CD4-positive, alpha-beta T cell treated with Interferon alpha-2 for 1 hour (primary cell): ENCODE results near the gene TMC3.
A peak's percentile ranks its signal among the peaks of the same experiment; 100 is the strongest.
"Not testable (repeated sequence)": the region's sequence is repeated elsewhere in the genome, so short reads cannot be mapped to it uniquely, and the experiment has no call there.

Source experiments
- DNase-seq, 2 donors: peaks; one replicate each; pipeline ENCODE4 v3.0.0-alpha.2; 2020 to 2022

The TMC3 gene

DNA sequence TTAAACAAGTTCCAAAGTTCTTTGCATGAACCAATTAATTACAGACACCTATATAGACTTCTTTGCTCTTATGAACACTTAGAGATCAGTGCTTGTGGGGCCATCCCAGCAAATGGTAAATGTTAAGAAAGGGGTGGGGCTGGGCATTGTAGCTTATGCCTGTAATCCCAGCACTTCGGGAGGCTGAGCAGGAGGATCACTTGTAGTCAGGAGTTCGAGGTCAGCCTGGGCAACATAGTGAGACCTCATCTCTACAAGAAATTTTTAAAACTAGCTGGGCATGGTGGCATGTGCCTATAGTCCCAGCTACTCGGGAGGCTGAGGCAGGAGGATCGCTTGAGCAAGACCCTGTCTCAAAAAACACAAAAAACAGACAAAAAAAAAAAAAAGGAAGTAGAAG is 30.6 kb downstream of the TMC3 start:
- DNase-seq, result no peak

DNA sequence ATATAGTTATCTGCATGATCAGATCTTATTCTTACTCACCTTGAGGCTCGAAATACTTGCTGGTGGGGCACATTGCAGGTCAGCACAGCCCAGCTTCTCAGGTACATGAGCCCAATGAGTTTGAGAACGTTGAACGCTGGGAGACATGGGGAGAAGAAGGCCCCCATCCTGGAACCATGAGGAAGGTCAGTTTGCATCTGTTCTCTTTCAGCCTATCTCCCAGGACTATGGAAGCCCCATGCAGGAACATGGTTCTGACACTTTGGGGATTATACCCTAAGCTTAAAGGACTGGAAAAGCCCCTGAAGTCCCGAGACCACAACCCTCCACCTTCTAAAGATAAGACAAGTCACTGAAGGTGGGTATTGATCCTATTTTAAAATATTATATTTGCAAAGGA is 32.7 kb downstream of the TMC3 start:
- DNase-seq, result no peak

DNA sequence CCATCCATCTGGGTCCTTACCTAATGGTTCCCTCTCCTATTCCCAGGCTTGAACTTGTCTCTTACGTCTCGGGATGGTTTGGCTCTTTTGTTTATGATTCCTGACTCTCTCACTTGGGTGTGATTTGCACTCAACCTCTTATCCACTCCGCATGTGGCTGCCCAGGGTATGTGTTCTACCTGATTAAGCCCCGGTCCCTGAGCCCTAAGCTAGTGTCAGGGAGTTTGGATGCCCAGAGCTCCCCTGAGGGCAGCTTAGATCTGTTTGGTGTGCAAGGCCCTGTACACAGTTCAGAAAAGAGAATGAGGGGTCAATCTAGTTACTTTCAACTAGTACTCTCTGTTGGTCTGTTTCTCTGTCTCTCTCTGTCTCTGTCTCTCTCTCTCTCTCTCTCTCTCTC is 34.2 kb downstream of the TMC3 start:
- DNase-seq, result no peak

- no peak for DNase-seq
These were observed 34.7 kb downstream of the TMC3 start for GRCh38 chr15:81339321-81339720.

DNA sequence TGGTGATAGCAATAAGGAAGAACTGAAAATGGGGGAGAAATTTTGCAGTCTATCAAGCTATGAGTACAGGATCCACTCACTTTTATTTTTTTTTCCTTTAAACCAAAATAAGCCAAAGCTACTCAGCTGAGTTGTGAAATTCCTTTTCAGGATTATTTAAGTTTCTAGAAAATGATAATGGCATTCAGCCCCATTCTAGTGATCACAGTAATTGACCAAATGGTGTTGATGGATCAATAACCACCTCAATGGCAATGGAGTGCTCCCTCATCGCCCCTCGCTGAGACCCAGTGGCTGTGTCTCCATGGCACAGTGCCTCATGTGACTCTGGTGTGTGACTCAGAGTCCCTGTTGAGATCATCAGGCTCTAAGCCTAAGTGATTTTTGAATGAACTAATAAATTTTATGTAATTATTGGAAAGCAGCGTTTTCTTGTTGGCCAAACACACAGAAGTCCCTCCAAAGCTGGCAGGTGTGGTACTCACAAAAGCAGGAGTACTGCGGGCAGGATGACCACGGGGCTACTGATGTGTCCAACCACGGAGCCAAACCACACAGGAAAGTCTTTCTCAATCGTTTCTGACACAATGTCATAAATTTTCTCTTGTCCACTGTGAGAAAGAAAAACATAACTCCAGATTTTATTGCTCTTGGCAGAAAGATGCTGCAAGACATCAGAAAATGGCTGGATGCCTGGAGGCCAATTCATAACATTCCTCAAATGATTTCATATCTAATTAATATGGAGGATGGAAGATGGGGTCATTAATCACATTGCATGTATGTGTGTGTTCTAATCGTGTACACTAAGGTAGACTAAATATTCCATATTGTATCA is 35.6 kb downstream of the TMC3 start:
- no peak for DNase-seq

DNA sequence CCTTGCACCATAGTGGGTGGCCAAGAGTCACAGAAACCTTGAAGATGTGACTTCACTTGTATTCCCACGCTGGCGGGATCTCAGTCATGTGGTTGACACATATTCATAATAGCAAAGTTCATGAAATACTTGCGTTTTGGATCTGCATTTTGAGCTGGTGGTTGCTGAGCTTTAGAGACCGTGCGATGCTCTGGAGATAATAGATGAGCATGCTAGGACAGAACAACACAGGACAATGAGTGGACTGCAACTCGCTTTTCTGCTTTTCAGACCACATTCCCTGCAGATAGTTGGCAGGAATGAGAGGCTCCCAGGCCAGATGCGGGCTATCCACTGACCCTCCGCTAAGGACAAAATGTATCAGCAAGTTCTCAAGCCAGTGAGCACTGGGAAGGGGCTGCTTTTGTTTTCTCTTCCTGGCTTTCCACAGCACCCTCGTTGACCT is 36.3 kb downstream of the TMC3 start:
- no peak for DNase-seq

- no peak for DNase-seq
These were observed 36.8 kb downstream of the TMC3 start for GRCh38 chr15:81337241-81337640.

DNA sequence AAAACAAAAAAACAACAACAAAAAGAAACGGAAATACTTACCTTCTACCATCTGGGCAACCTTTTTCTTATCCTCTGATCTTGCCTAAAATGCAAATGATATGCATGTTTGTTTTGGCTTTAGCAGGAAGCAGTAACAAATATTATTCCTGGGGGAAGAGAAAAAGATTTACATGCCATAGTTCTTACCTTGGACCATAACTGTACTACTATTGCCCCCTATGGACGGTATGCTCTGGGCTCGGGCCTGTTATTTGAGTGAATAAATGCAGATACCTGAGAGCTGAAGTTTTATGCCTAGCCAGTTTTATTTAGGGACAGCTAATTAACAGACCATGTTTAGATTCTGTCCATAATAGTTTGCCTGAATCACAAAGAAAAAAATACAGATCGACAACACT is 37.4 kb downstream of the TMC3 start:
- DNase-seq, result peak; percentile 47 to 65

- DNase-seq, result no peak
These were observed 38.4 kb downstream of the TMC3 start for GRCh38 chr15:81335631-81336030.

DNA sequence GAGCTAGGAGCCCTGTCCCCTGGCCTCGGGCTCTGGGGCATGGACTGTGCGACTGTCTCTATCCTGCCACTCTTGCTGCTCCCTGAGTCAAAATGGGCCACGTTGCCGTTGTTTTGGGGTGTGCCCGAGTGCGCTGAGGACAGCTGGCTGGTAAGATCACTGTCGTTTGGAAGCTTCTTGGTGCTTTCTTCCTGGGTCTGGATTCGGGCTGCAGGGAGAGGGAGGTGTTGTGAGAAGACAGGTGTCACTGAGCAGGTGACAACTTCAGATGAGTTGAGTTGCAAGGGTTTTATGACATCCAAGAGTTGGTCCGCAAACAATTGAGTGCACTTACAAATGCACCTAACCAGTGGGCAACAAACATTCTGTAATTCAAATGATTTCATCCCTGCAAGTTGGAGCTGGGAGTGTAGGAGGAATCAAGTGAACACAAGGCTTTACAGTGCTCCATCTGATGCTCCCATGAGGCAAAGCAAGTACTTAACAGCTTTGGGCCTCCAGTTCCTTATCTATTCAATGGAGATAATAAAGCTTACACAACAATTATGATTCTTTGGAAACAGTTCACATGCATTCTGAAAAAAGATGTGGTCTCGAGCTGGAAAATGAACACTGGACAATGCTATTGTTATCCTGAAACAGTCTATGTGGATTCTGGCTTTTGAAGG is 39.1 kb downstream of the TMC3 start:
- DNase-seq, result no peak

GRCh38 chr15:81333363-81333762 is 40.6 kb downstream of the TMC3 start:
- no peak for DNase-seq

- no peak for DNase-seq
These were observed 41.7 kb downstream of the TMC3 start for GRCh38 chr15:81332326-81332725.

DNA sequence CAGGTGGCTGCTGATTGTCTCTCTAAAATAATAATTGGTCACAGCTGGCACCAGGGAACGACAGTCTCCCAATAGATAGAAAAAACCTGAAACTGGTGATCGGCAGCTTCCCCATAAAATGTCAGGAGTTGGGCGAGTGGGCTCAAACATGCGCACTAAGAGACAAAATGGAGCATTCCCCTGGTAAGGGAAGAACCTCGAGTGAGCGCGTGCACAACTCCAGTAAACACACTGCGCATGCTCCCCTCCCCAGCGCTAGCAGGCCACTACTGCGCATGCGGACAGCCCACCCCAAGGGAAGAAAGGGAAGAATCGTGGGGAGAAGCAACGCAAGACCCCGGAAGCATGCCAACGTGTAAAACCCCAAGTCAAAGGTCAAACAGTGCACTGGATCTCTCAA is 42.4 kb downstream of the TMC3 start:
- no peak for DNase-seq

- not testable (repeated sequence) for DNase-seq
These were observed 42.9 kb downstream of the TMC3 start for GRCh38 chr15:81331141-81331540.

DNA sequence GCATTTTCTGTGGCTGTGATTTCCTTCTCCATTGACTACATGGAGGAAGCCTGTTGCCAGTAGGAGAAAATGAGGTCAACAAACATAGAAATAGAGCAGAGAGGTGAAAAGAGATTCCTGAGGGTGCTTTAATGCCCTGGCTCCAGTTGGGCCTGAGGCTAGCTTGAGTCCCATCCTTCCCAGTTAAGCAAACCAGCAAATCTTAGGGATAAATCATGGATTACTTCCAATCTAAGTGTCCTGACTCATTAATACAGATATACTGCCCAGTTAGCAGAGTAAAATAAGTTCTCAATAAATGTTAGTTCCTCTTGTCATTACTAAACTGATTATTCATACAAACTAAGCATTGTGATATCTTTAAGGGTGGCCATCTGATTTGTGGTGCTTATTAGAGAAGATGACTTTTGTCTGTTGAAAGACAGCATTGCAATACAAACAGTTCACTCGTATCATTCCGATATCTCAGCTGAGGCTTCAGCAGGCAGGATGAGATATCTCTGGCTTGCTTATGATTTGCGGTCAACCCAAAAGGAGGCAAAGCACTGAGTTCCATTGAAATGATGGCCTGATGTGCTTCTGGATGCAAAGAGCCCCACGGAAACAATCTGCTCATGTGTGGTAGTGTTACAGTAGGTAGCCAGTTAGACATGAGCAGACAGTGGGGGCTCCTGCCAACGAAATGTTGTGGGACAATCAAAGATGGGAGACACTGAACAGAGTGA is 43.5 kb downstream of the TMC3 start:
- DNase-seq, result no peak

- no peak for DNase-seq
These were observed 44.6 kb downstream of the TMC3 start for GRCh38 chr15:81329446-81329845.

- no peak for DNase-seq
These were observed 46.5 kb downstream of the TMC3 start for GRCh38 chr15:81327516-81327915.

GRCh38 chr15:81326466-81327212 is 47.4 kb downstream of the TMC3 start:
- DNase-seq, result no peak

GRCh38 chr15:81323944-81324881 is 49.8 kb downstream of the TMC3 start, which contains the start of gene STARD5:
TSS of gene STARD5 (minus strand) at chr15:81324141. CDS start at chr15:81324099, 42 bp downstream.
- DNase-seq, result peak; percentile 93 to 95

DNA sequence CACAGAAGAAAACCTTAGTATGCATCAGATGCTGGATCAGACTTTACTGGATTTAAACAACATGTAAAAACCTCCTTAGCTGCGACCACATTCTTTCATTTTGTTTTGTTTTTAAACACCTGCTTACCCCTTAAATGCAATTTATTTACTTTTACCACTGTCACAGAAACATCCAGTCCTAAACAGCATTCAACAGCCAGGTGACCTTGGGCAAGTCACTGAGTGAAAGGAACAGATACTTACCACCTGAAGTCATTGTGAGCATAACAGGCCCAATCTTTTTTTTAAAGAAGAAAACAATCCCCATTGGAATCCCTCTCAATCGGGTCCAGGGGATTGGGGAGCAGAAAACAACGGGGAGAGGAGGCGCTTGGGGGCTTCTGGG is 50.5 kb downstream of the TMC3 start:
- DNase-seq, result no peak

DNA sequence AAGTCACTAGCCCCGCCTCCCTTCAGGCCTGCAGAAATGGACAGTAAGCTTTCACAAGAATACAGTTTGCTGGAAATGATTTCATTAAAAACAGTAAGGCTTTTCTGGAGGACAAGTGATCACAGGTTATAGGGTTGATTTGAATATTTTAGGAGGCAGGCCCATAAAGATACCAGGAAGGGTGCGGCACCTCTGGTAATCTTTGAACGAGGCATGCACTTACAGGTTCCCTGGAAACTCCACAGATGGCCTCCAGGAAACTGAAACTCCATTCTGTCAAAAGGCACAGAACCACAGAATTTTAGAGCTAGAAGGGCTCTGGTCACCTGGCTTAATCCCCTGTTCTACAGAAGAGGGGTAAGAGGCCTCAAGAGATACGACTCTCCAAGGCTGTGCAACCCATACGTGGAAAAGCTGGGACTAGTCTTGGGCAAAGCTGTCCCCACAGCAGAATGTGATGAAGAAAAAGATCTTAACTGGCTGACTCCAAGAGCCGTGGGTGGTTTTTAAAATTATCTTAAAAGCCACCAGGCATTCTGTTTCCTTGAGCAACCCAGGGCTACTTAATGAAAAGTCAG is 51.2 kb downstream of the TMC3 start:
- no peak for DNase-seq
